ENCODE measurements around the gene ZNRF3.
"Not testable (repeated sequence)": the region's sequence is repeated elsewhere in the genome, so short reads cannot be mapped to it uniquely, and the experiment has no call there.

Gene ZNRF3

GRCh38 chr22:28884747-28885350 lies 1.5 kb downstream of the ZNRF3 start:
- no peak for DNase-seq

- no peak for DNase-seq
Measured at GRCh38 chr22:28885939-28886338, 2.6 kb downstream of the ZNRF3 start.

- not testable (repeated sequence) for DNase-seq
Measured at GRCh38 chr22:28886679-28887078, 3.3 kb downstream of the ZNRF3 start.

GRCh38 chr22:28887725-28888459 lies 4.5 kb downstream of the ZNRF3 start:
- no peak for DNase-seq

GRCh38 chr22:28889478-28890024 lies 6.2 kb downstream of the ZNRF3 start:
- DNase-seq: no peak

GRCh38 chr22:28891156-28891733 lies 7.9 kb downstream of the ZNRF3 start:
- DNase-seq: no peak

- no peak for DNase-seq
Measured at GRCh38 chr22:28892175-28892731, 8.9 kb downstream of the ZNRF3 start.

GRCh38 chr22:28893810-28894209 lies 10.4 kb downstream of the ZNRF3 start:
- no peak for DNase-seq

GRCh38 chr22:28894334-28894733 lies 11.0 kb downstream of the ZNRF3 start:
- no peak for DNase-seq

- DNase-seq: no peak
Measured at GRCh38 chr22:28894807-28895206, 11.4 kb downstream of the ZNRF3 start.

GRCh38 chr22:28896611-28897010 lies 13.2 kb downstream of the ZNRF3 start:
- no peak for DNase-seq

GRCh38 chr22:28898233-28898629 lies 14.9 kb downstream of the ZNRF3 start:
- no peak for DNase-seq

GRCh38 chr22:28899199-28899853 lies 16.0 kb downstream of the ZNRF3 start:
- no peak for DNase-seq

GRCh38 chr22:28900379-28900925 lies 17.1 kb downstream of the ZNRF3 start:
- DNase-seq: no peak

- no peak for DNase-seq
Measured at GRCh38 chr22:28902490-28902889, 19.1 kb downstream of the ZNRF3 start.

- DNase-seq: no peak
Measured at GRCh38 chr22:28903080-28903479, 19.7 kb downstream of the ZNRF3 start.

GRCh38 chr22:28903729-28904128 lies 20.4 kb downstream of the ZNRF3 start:
- no peak for DNase-seq

- DNase-seq: no peak
Measured at GRCh38 chr22:28904211-28904896, 21.0 kb downstream of the ZNRF3 start.

GRCh38 chr22:28905256-28905832 lies 22.0 kb downstream of the ZNRF3 start:
- no peak for DNase-seq

GRCh38 chr22:28906312-28906711 lies 22.9 kb downstream of the ZNRF3 start:
- no peak for DNase-seq

GRCh38 chr22:28907311-28908008 lies 24.1 kb downstream of the ZNRF3 start:
- DNase-seq: no peak
